ENCODE results near the gene RXRA.

GRCh38 chr9:134388289-134388808 is 62.1 kb downstream of the RXRA start:
- TF ChIP-seq INSM2 (tag by site-specific recombination; IDR thresholded peaks at IDR 0.05) (no peak), CTCF (tag by site-specific recombination; IDR thresholded peaks at IDR 0.05) (no peak), SETDB1 (IDR thresholded peaks at IDR 0.05; ENCODE audit: insufficient read length, low read length) (no peak), ZNF830 (tag by site-specific recombination; IDR thresholded peaks at IDR 0.05; ENCODE audit: low read depth) (no peak), ZSCAN30 (tag by site-specific recombination; IDR thresholded peaks at IDR 0.05) (no peak), REPIN1 (tag by site-specific recombination; IDR thresholded peaks at IDR 0.05; ENCODE audit: low read depth) (no peak), KLF16 (tag by site-specific recombination; IDR thresholded peaks at IDR 0.05) (no peak), ZNF561 (tag by site-specific recombination; IDR thresholded peaks at IDR 0.05; ENCODE audit: borderline replicate concordance) (no peak), ELK4 (IDR thresholded peaks at IDR 0.05; ENCODE audit: borderline replicate concordance, low read depth, low read length) (no peak), ZNF433 (tag by site-specific recombination; IDR thresholded peaks at IDR 0.05; ENCODE audit: low read depth) (no peak), PRDM10 (tag by site-specific recombination; IDR thresholded peaks at IDR 0.05) (no peak), ZNF335 (tag by site-specific recombination; conservative IDR thresholded peaks at IDR 0.05) (no peak), ZNF274 (IDR thresholded peaks at IDR 0.05; ENCODE audit: low read length) (no peak), ZNF274 (tag by site-specific recombination; IDR thresholded peaks at IDR 0.05; ENCODE audit: borderline replicate concordance) (no peak), ZNF449 (tag by site-specific recombination; IDR thresholded peaks at IDR 0.05) (no peak)

Data from HEK293 (cell line).